ELR (cell line): Measurements from ENCODE around the gene DLL4.
"Not testable (repeated sequence)": the region's sequence is repeated elsewhere in the genome, so short reads cannot be mapped to it uniquely, and the experiment has no call there.

Experiments
- DNase-seq: peaks from one replicate; pipeline ENCODE4 v3.0.0-alpha.2; 2015; ENCODE audit warnings: low read depth

Gene DLL4

DNA sequence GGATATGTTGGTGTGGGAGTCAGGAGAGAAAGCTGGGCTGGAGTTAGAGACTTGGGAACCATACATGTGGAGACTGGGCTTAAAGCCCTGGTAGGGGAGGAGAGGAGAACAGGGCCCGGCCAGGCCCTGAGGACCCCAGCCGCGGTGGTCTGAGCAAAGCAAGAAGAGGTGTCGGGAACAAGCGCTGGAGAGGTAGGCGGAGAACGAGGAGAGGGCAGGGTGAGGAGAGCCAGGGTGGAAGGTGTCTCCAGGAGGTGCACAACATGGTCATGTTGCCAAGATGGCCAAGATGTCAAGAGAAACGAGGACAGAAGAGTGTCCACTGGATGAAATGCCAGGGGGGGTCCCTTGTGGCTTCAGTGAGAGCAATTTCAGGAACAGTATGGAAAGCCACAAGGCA, 29.6 kb downstream of the DLL4 start:
- no peak for DNase-seq

DNA sequence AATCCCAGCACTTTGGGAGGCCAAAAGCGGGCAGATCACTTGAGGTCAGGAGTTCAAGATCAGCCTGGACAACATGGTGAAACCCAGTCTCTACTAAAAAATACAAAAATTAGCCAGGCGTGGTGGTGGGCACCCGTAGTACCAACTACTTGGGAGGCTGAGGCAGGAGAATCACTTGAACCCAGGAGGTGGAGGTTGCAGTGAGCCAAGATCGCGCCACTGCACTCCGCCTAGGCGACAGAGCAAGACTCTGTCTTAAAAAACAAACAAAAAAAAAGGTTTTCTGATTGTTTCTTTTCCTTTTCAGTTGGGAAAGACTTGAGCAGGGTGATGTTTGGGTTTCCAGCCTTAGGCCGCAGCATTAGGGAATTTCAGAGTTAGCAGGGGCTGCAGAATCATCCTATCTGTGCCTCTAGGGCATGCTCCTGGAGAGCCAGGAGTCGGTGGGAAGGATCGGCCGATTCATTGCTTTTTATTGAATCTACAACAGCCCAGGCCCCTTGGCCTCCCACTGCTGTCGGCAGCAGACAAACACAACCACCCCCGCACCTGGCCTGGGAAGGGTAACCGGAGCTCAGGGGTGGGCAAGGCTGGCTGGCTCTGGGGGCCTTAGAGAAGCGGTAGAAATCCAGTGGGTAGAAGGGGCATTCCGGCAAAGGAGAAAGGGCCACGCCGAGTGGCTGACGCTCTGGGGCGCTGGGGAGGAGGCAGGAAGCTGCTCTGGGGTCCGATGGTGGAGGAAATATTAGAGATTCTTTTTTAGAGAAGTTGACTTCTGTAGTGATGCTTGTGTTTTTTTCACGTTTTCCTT, 30.4 kb downstream of the DLL4 start:
- DNase-seq = no peak

DNA sequence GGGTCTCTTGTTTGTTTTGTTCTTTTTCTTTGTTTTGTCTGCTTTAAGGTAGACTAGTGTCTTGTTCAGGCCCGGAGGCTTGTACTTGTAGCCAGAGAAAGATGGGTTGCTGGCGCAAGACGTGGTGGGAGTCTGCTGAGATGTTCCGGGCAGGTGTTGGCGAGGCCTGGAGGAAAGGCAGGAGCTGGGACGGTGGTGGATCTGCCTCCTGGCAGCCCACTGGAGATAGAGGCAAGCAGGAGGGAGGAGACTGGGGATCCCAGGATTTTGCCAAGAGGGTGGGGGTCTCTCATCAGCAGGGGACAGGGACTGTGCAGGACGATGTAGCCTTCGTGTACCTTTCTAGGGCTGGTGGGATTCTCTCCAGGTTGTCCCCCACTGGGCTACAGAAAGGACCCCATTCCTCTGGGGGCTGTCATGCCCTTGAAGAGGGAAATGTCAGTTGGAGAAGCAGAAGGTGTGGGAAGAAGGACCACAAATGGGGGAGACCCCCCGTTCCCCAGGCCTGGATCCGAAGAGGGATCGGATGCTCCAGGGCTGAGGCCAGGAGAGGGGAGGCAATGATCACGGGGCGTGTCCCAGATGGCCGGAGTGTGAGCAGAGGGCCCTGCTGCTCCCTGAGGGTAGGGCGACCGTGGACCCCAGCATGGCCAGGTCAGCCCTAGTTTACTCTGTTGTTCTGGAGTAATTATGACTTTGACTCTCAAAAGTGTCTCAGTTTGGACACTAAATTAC, 31.2 kb downstream of the DLL4 start:
- no peak for DNase-seq

DNA sequence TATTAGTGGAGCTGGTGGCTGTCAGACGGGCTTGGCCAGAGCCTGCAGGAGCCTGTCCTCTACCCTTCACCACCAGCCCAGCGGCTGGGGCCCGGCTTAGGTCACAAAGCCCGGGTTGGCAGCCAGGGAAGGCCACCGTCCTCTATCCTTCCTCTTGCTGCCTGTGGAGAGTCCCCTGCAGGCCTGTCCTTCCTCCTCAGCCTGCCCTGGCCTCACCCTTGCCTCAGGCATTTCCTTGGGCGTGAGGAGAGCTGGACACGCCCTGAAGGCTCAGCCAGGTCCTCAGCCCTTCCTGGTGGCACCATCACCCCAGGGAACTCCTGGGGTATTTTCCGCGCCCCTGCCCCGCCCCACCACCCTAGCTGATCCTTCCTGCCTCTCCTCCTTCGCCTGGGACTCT, 31.8 kb downstream of the DLL4 start:
- peak; percentile 44 for DNase-seq

GRCh38 chr15:40961740-40962139, 32.6 kb downstream of the DLL4 start:
- not testable (repeated sequence) for DNase-seq

DNA sequence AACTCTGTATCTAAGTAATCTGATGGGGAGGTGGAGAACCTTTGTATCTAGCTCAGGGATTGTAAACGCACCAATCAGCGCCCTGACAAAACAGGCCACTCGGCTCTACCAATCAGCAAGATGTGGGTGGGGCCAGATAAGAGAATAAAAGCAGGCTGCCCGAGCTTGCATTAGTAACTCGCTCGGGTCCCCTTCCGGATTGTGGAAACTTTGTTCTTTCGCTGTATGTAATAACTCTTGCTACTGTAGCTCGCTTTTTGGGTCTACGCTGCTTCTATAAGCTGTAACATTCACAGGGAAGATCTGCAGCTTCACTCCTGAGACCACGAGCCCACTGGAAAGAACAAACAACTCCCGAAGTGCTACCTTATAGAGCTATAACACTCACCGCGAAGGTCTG, 33.2 kb downstream of the DLL4 start:
- DNase-seq = not testable (repeated sequence)

- DNase-seq = no peak
Measured at GRCh38 chr15:40963201-40963600, 34.1 kb downstream of the DLL4 start.

- DNase-seq = no peak
Measured at GRCh38 chr15:40964006-40964405, 34.9 kb downstream of the DLL4 start.

- DNase-seq = no peak
Measured at GRCh38 chr15:40964634-40965033, 35.5 kb downstream of the DLL4 start.

DNA sequence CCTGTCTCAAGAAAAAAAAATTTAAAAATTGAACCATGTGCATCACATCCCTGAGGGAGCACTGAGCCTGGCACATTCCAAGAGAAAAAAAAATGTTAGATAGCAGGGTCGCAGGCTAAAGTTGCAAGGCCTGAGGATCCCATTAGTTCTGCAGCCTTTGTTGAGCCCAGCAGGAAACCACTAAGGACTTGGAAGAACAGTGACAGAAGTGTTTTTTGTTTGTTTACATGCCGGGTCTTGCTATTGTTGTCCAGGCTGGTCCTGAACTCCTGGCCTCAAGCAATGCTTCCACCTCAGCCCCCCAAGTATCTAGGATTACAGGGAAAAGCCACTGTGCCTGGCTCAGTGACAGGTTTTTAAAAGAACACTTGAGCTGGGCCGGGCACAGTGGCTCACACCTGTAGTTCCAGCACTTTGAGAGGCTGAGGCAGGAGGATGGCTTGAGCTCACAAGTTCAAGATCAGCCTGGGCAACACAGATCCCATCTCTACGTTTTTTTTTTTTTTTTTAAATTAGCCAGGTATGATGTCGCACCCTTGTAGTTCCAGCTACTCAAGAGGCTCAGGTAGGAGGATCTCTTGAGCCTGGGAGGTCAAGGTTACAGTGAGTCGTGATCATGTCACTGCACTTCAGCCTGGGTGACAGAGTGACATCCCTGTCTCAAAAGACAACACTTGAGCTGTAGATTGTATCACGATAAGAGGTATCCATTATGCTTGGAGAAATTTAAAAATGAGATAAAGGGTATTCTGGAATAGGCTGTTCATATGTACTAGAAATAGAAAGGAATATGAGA, 39.3 kb downstream of the DLL4 start:
- DNase-seq = no peak

DNA sequence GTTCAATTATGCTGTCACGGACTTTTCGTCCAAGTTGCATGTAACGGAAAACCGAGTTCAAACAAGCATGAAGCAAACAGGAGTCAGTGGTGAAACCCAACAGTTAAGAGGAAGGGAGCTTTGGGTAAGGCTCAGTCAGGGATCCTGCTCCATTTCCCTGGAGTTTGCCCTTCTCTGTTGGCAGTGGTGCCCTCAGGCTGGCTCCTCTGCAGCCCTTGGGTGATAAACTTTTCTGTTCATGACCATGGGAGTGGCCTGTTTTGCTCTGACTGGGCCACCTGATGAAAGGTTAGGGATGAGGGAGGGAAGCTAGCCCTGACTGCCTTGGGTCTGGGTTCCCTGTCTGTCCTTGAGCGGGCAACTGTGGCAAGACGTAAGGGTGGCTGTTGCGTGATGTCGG, 40.2 kb downstream of the DLL4 start:
- no peak for DNase-seq

GRCh38 chr15:40974879-40975278, 45.7 kb downstream of the DLL4 start:
- DNase-seq = no peak

DNA sequence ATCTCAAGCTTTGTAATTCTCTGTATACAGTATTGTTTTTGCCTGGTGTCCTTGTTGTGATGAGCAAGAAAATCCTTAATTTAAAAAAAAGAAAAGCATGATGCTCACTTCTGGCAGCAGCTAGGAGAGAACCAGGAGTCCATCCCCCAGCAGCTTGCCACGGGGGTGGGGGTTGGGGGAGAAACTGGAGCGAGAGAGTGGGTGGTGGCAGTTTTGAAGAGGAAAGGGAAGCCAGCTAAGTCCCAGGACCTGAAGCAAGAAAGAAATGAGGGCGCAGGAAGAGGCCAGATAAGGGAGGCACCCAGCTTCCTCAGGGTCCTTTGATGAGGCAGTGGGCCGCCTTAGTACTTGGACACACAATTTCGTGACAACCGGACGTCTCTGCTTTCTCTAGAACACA, 47.7 kb downstream of the DLL4 start:
- no peak for DNase-seq

- no peak for DNase-seq
Measured at GRCh38 chr15:40978141-40978540, 49.0 kb downstream of the DLL4 start.

- no peak for DNase-seq
Measured at GRCh38 chr15:40978562-40978961, 49.4 kb downstream of the DLL4 start.

GRCh38 chr15:40981186-40981585, 52.0 kb downstream of the DLL4 start:
- no peak for DNase-seq

GRCh38 chr15:40982855-40983254, 53.7 kb downstream of the DLL4 start:
- DNase-seq = peak; percentile 94

DNA sequence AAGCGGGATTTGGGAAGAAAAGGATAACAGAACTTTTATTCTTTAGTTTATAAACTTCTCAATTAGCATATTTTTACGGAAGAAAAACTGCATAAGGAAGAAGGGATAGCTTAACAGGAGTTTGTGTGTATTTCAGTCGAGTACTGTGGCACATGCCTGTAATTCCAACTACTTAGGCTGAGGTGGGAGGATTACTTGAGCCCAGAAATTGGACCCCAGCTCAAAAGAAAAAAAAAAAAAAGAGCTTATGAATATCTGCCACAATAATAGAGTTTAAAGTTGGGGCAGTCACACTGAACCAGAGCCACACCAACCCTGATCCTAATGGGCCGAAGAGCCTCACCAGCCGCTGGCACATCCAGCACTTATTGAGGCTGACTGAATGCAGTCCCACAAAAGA, 55.3 kb downstream of the DLL4 start:
- DNase-seq = no peak

DNA sequence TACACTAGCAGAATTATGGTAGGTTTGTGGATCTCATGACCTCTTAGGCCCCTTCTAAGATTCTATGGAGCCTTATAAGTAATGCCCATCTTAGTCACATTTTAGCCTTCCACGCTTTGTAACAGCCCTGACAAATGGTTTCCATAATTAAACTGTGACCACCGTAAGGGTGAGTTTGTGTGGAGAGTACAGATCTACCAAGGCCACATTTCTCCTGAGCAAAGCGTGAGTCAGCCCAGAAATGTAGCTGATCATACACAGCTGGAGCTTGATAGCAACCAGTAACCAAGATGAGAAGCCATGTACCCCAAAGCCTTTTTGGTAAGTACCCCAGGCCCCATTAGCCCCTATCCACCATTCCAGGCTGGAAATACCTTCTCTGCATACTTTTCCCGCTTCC, 55.8 kb downstream of the DLL4 start:
- peak; percentile 94 for DNase-seq

GRCh38 chr15:40985541-40986330, 56.6 kb downstream of the DLL4 start:
- DNase-seq = peak; percentile 60

DNA sequence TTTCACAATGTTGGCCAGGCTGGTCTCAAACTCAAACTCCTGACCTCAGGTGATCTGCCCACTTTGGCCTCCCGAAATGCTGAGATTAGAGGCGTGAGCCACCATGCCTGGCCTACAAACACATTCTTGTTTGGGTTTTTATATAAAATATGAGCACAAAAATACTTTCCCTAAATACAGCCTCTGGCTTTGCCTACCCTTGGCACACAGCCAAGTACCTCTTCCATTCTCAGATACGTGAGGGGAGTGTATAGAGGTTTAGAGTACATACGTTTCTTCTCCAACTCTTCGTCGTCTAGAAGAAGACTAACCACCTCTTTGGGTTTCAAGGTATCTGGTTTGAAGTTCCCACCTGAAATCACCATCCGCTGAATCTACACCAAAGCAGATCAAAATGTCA, 57.7 kb downstream of the DLL4 start:
- no peak for DNase-seq

DNA sequence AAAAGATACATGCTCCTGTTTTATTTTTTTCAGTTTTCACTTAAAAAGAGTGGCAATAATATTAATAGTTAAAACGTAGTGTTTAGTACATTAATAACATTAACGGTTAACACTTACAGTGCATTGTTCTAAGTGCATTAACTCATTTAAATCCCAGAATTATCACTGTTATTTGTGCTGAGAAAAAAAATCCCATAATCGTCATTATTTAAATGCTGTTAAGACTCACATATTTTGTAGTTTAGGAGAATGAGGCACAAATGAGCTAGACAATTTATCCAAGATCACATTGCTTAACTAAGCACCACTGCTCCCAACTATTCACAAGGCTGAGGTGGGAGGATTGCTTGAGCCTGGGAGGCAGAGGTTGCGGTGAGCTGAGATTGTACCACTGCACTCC, 59.0 kb downstream of the DLL4 start:
- no peak for DNase-seq
